ENCODE data around the gene TANGO6. TPM values are rescaled to one million over a fixed set of nuclear protein-coding genes. Genes with fewer than 3 reads are reported as not detected.

The TANGO6 gene
- total RNA-seq, 1 experiment from 2014 or later = 18.2 TPM

DNA sequence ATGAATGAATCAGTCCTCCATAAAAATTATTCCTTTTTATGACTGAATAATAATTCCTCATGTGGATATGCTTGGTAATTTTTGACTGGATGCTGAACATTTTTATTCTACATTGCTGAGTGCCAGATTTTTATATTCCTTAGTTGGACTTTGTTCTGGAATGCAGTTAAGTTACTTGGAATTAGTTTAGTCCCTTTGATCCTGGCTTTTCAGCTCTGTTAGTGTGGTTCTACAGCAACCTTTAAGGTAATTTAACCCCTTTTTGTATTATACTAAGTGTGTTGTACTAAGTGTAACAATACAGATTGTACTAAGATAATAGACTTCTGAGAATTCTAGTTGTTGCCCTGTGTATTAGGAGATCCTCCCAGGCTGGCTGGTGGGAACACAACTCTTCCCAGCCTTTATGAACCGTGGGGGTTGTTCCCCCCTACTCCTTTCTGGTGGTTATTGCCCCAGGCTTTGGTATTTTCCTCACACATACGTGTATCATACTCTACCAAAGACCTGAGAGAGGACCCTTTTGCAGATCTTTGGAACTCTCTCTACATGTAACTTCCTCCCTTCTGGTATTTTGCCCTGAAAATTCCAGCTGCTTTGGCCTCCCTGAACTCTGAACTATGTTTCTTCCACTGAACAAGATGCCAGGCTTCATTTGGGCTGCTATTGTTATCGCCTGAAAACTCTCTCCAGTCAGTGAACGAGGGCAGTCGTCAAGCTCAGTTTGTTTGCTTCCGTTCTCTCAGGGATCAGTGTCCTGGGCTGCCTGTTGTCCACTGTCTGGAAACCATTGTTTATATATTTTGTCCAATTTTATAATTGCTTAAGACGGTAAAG lies 30.5 kb downstream of the TANGO6 start:
- Mint-ChIP-seq H3K9me3 (ENCODE audit: unreplicated experiment) (no peaks in the 10 kb centered on the region), H3K4me1 (ENCODE audit: low read depth, unreplicated experiment) (peaks cover 29% of the 10 kb centered on the region), H3K4me3 (ENCODE audit: unreplicated experiment) (peak overlapping the region; percentile 68), H3K36me3 (ENCODE audit: insufficient read depth, unreplicated experiment) (peaks cover 23% of the 10 kb centered on the region), H3K27me3 (ENCODE audit: insufficient read depth, unreplicated experiment) (no peaks in the 10 kb centered on the region), H3K27ac (ENCODE audit: unreplicated experiment) (peak overlapping the region; percentile 99)
- H3K4me3 ChIP-seq (ENCODE audit: low read depth, low read length) = no peak overlapping the region
- peaks cover 52% of the 10 kb centered on the region for H3K4me1 ChIP-seq
- peak; percentile 71 to 76 for DNase-seq
- H3K27me3 ChIP-seq (replicated peaks; ENCODE audit: control insufficient read depth, insufficient read depth, low read length) = no peaks in the 10 kb centered on the region
- POLR2A ChIA-PET = interaction anchor here (0.6 to 1.1 kb wide), 2 partner anchors 35 to 259 kb away, joined by 3 to 4 read pairs; no protein-coding TSS in a partner anchor
- no peaks in the 10 kb centered on the region for H3K36me3 ChIP-seq (ENCODE audit: control insufficient read depth, insufficient read depth, low read length)
- intact Hi-C loops (cut with micrococcal nuclease; ENCODE audit: unreplicated experiment) = loop anchor here (1.0 kb wide), 2 partner anchors 27 to 33 kb away; no protein-coding TSS in a partner anchor
- no peaks in the 10 kb centered on the region for H3K9me3 ChIP-seq
- CTCF ChIA-PET = interaction anchor here (0.5 to 1.7 kb wide), 8 partner anchors 12 to 414 kb away, joined by 3 to 8 read pairs (median 4); partner anchors contain the start of genes CHTF8, HAS3 and UTP4
- TSS peak; percentile 92 for BruUV-seq (replicated peaks)
- TF ChIP-seq, protein P1, sequence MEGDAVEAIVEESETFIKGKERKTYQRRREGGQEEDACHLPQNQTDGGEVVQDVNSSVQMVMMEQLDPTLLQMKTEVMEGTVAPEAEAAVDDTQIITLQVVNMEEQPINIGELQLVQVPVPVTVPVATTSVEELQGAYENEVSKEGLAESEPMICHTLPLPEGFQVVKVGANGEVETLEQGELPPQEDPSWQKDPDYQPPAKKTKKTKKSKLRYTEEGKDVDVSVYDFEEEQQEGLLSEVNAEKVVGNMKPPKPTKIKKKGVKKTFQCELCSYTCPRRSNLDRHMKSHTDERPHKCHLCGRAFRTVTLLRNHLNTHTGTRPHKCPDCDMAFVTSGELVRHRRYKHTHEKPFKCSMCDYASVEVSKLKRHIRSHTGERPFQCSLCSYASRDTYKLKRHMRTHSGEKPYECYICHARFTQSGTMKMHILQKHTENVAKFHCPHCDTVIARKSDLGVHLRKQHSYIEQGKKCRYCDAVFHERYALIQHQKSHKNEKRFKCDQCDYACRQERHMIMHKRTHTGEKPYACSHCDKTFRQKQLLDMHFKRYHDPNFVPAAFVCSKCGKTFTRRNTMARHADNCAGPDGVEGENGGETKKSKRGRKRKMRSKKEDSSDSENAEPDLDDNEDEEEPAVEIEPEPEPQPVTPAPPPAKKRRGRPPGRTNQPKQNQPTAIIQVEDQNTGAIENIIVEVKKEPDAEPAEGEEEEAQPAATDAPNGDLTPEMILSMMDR (IDR thresholded peaks at IDR 0.05; ENCODE audit: insufficient read depth in 1 of 2, low read depth in 1 of 2, low read length in 1 of 2, severe bottlenecking in 1 of 2, unreplicated experiment in 1 of 2) = no peak

DNA sequence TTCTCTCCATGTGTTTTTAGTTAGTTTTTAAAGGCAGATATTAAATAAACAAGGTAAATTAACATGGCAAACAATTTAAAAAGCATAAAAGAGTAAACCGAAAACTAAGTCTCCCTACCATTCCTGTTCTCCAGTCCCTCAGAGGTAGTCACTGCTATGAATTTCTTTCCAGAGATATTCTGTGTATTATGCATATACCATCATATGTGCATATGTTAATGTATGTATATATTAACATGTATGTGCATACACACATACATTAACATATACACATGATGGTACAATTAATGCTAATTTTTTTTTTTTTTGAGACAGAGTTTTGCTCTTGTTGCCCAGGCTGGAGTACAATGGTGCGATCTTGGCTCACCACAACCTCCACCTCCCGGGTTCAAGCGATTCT lies 32.5 kb downstream of the TANGO6 start:
- ChIA-PET POLR2A (no interaction called here), CTCF (no interaction called here)

DNA sequence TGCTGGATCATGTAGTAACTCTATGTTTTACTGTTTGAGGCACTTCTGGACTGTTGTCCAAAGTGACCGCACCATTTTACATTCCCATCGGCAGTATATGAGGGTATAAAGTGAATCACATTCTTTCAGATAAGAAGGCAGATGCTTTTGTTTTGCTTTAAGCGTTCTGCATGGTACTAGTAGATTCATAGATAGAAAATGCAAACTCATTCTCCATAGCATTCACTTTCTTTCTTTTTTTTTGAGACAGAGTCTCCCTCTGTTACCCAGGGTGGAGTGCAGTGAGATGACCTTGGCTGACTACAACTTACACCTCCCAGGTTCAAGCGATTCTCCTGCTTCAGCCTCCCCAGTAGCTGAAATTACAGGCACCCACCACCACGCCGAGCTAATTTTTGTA lies 40.4 kb downstream of the TANGO6 start:
- no peaks in the 10 kb centered on the region for H3K4me1 Mint-ChIP-seq (ENCODE audit: low read depth, unreplicated experiment)
- no peak overlapping the region for H3K27ac Mint-ChIP-seq (ENCODE audit: unreplicated experiment)
- Histone ChIP-seq H3K4me1 (no peaks in the 10 kb centered on the region), H3K36me3 (ENCODE audit: control insufficient read depth, insufficient read depth, low read length) (no peaks in the 10 kb centered on the region), H3K9me3 (no peaks in the 10 kb centered on the region), H3K27me3 (replicated peaks; ENCODE audit: control insufficient read depth, insufficient read depth, low read length) (no peaks in the 10 kb centered on the region), H3K4me3 (ENCODE audit: low read depth, low read length) (no peak overlapping the region)
- CTCF ChIA-PET = no interaction called here
- BruUV-seq (replicated peaks) = no TSS peak
- TF ChIP-seq, protein P1 (IDR thresholded peaks at IDR 0.05; ENCODE audit: insufficient read depth in 1 of 2, low read depth in 1 of 2, low read length in 1 of 2, severe bottlenecking in 1 of 2, unreplicated experiment in 1 of 2) = no peak
- H3K36me3 Mint-ChIP-seq (ENCODE audit: insufficient read depth, unreplicated experiment) = peaks cover 9% of the 10 kb centered on the region
- H3K4me3 Mint-ChIP-seq (ENCODE audit: unreplicated experiment) = no peak overlapping the region
- DNase-seq = no peak
- no peaks in the 10 kb centered on the region for H3K27me3 Mint-ChIP-seq (ENCODE audit: insufficient read depth, unreplicated experiment)
- no peaks in the 10 kb centered on the region for H3K9me3 Mint-ChIP-seq (ENCODE audit: unreplicated experiment)
- intact Hi-C loops (cut with micrococcal nuclease; ENCODE audit: unreplicated experiment) = no loop called here
- POLR2A ChIA-PET = no interaction called here

More for the DNA sequence above, 32.5 kb downstream of the TANGO6 start:
- H3K9me3 ChIP-seq = no peaks in the 10 kb centered on the region
- H3K4me3 ChIP-seq (ENCODE audit: low read depth, low read length) = no peak overlapping the region
- H3K36me3 ChIP-seq (ENCODE audit: control insufficient read depth, insufficient read depth, low read length) = no peaks in the 10 kb centered on the region
- DNase-seq = no peak
- peak overlapping the region; percentile 99 for H3K27ac Mint-ChIP-seq (ENCODE audit: unreplicated experiment)
- H3K27me3 Mint-ChIP-seq (ENCODE audit: insufficient read depth, unreplicated experiment) = no peaks in the 10 kb centered on the region
- TF ChIP-seq, protein P1 (IDR thresholded peaks at IDR 0.05; ENCODE audit: insufficient read depth in 1 of 2, low read depth in 1 of 2, low read length in 1 of 2, severe bottlenecking in 1 of 2, unreplicated experiment in 1 of 2) = no peak
- H3K27me3 ChIP-seq (replicated peaks; ENCODE audit: control insufficient read depth, insufficient read depth, low read length) = no peaks in the 10 kb centered on the region
- H3K4me3 Mint-ChIP-seq (ENCODE audit: unreplicated experiment) = no peak overlapping the region
- H3K36me3 Mint-ChIP-seq (ENCODE audit: insufficient read depth, unreplicated experiment) = peaks cover 32% of the 10 kb centered on the region
- no peaks in the 10 kb centered on the region for H3K9me3 Mint-ChIP-seq (ENCODE audit: unreplicated experiment)
- H3K4me1 Mint-ChIP-seq (ENCODE audit: low read depth, unreplicated experiment) = peaks cover 20% of the 10 kb centered on the region
- no TSS peak for BruUV-seq (replicated peaks)
- H3K4me1 ChIP-seq = peaks cover 40% of the 10 kb centered on the region
- intact Hi-C loops (cut with micrococcal nuclease; ENCODE audit: unreplicated experiment) = no loop called here
